K562 (cell line): ENCODE results near the gene DIRAS3. TPM values are rescaled to one million over a fixed set of nuclear protein-coding genes. Genes with fewer than 3 reads are reported as not detected.
A peak's percentile ranks its signal among the peaks of the same experiment; 100 is the strongest.

Experiments used
- ATAC-seq: fragments of 200-7000 bp; cut with Tn5 transposase; 3 replicates; pipeline ENCODE4 v1.9.1; 2020; ENCODE audit warnings: moderate library complexity
- BruUV-seq: library from RNA; stranded (reverse); fragments of 400-500 nt; replicated peaks from 2 replicates; lab custom pipeline; 2021; lab: Mats Ljungman, UMichigan
- CTCF ChIA-PET: fragments of 300-600 bp; formaldehyde crosslinking; extraction: SDS; loops from one replicate; lab custom pipeline; 2021; ENCODE audit warnings: low intra/inter-chr PET ratio; lab: Yijun Ruan, JAX
- POLR2A ChIA-PET: fragments of 300-600, 350-650 bp; sonication (Branson Sonifier 250); formaldehyde crosslinking; extraction: SDS; loops from one replicate; lab custom pipeline; 2021; ENCODE audit warnings: antibody characterized with exemption, inconsistent platforms; lab: Yijun Ruan, JAX
- DNase-seq, 4 experiments: peaks; one replicate each; pipeline versions ENCODE4 v3.0.0 to v3.0.0-alpha.2; 2011 to 2018; ENCODE audit warnings: low spot score in 3 of 4, mixed read lengths in 3 of 4; ENCODE audit errors: extremely low read depth in 1 of 4
- FAIRE-seq: peaks from 2 replicates; lab custom pipeline; 2011; peaks lifted over from hg19 to GRCh38; lab: Jason Lieb, UNC
- H2AFZ ChIP-seq: 2 replicates; pipeline ENCODE4 v1.6.0; 2011; ENCODE audit warnings: low read depth, low read length, control low read depth, inconsistent platforms
- H3K27ac ChIP-seq: fragments of 200-600 bp; 3 replicates; pipeline ENCODE4 v1.8.0; 2011; ENCODE audit warnings: low read depth, mild to moderate bottlenecking, control low read depth, inconsistent platforms, low read length, moderate library complexity, mixed read lengths; ENCODE audit errors: extremely low read depth
- H3K27me3 ChIP-seq, 2 experiments: fragments of 300-600 bp in 1 of 2; 2 replicates in 1 of 2; 3 replicates in 1 of 2; pipeline versions ENCODE4 v1.6.0 to v1.8.0; 2011; ENCODE audit warnings: inconsistent platforms in 2 of 2, low read length in 2 of 2, mild to moderate bottlenecking in 1 of 2, mixed read lengths in 1 of 2, moderate library complexity in 1 of 2; ENCODE audit not compliant: control insufficient read depth in 2 of 2, insufficient read depth in 2 of 2
- H3K36me3 ChIP-seq: fragments of 300-600 bp; 3 replicates; pipeline ENCODE4 v1.8.0; 2011; ENCODE audit warnings: mild to moderate bottlenecking, low read length, inconsistent platforms; ENCODE audit not compliant: control insufficient read depth, insufficient read depth
- H3K4me1 ChIP-seq, 2 experiments: fragments of 200-600 bp in 1 of 2; replicated peaks in 1 of 2; 2 replicates in 1 of 2; 3 replicates in 1 of 2; pipeline versions ENCODE4 v1.5.1 to v1.8.0; 2011; ENCODE audit warnings: inconsistent platforms in 2 of 2, low read length in 2 of 2, mild to moderate bottlenecking in 1 of 2, mixed read lengths in 1 of 2, moderate library complexity in 1 of 2; ENCODE audit not compliant: control insufficient read depth in 2 of 2, insufficient read depth in 2 of 2
- H3K4me2 ChIP-seq: 2 replicates; pipeline ENCODE4 v1.6.1; 2011; ENCODE audit warnings: low read length, control low read depth, inconsistent platforms, mixed read lengths; ENCODE audit not compliant: insufficient read depth
- H3K4me3 ChIP-seq: fragments of 200-600 bp; sonication (generic), shearing (Covaris generic); 2 replicates; pipeline ENCODE4 v1.5.1; 2016; ENCODE audit warnings: control low read depth, inconsistent platforms
- H3K79me2 ChIP-seq: fragments of 200-600 bp; 3 replicates; pipeline ENCODE4 v1.8.0; 2011; ENCODE audit warnings: low read length, inconsistent platforms; ENCODE audit not compliant: control insufficient read depth, insufficient read depth
- H3K9ac ChIP-seq, 2 experiments: 2 replicates each; pipeline versions ENCODE4 v1.6.0 to v1.6.1; 2011; ENCODE audit warnings: low read depth in 2 of 2, low read length in 2 of 2, control low read depth in 1 of 2, inconsistent platforms in 1 of 2, mild to moderate bottlenecking in 1 of 2, mixed read lengths in 1 of 2; ENCODE audit not compliant: insufficient read depth in 1 of 2
- H3K9me1 ChIP-seq: one replicate; pipeline ENCODE4 v1.6.0; 2011; ENCODE audit warnings: inconsistent platforms, mild to moderate bottlenecking, low read length, moderate library complexity; ENCODE audit not compliant: control insufficient read depth, insufficient read depth
- H3K9me3 ChIP-seq: replicated peaks from 2 replicates; pipeline ENCODE4 v1.5.1; 2011; ENCODE audit warnings: low read depth, low read length, inconsistent platforms; ENCODE audit not compliant: control insufficient read depth, insufficient read depth
- H4K20me1 ChIP-seq: replicated peaks from 2 replicates; pipeline ENCODE4 v1.6.1; 2011; ENCODE audit warnings: low read length, inconsistent platforms, mixed read lengths; ENCODE audit not compliant: control insufficient read depth, insufficient read depth
- MLLT1 ChIP-seq, 2 experiments: fragments of 450-650 bp; IDR thresholded peaks; 2 replicates each; pipeline ENCODE4 v1.6.1; 2016
- MXD1 ChIP-seq: fragments of 250-450 bp; sonication (Bioruptor Pico); IDR thresholded peaks from 2 replicates; pipeline ENCODE4 v1.8.0; 2021; ENCODE audit warnings: borderline replicate concordance, mild to moderate bottlenecking, moderate library complexity; ENCODE audit not compliant: poor library complexity, severe bottlenecking
- NCOA6 ChIP-seq: fragments of 450-650 bp; IDR thresholded peaks from 2 replicates; pipeline ENCODE4 v1.6.1; 2017; ENCODE audit warnings: mild to moderate bottlenecking
- NFRKB ChIP-seq: fragments of 450-650 bp; IDR thresholded peaks from 2 replicates; pipeline ENCODE4 v1.6.1; 2016; ENCODE audit warnings: low read depth
- PRDM10 ChIP-seq: fragments of 450-650 bp; IDR thresholded peaks from 2 replicates; pipeline ENCODE4 v1.6.1; 2018; ENCODE audit not compliant: partially characterized antibody
- ZBTB17 ChIP-seq: fragments of 450-650 bp; formaldehyde crosslinking; IDR thresholded peaks from 2 replicates; pipeline ENCODE4 v1.4.0; 2020; ENCODE audit warnings: mild to moderate bottlenecking
- ZNF282 ChIP-seq: sonication (generic); formaldehyde crosslinking; IDR thresholded peaks from 2 replicates; pipeline ENCODE4 v1.8.1; 2023; ENCODE audit warnings: missing genetic modification reagents
- ZNF512 ChIP-seq: IDR thresholded peaks from 2 replicates; pipeline ENCODE4 v1.6.1; 2016; ENCODE audit warnings: missing genetic modification characterization, missing compliant biosample characterization
- ZNF639 ChIP-seq, 2 experiments: fragments of 200-800 bp in 1 of 2; sonication (Bioruptor generic) in 1 of 2; sonication (generic) in 1 of 2; formaldehyde crosslinking in 1 of 2; IDR thresholded peaks in 1 of 2; conservative IDR thresholded peaks in 1 of 2; 2 replicates each; pipeline versions ENCODE4 v1.5.0 to v1.6.1; 2016 to 2020; ENCODE audit warnings: missing compliant biosample characterization in 1 of 2, missing genetic modification characterization in 1 of 2, missing genetic modification reagents in 1 of 2
- WGBS: fragments of 100-300 bp; shearing (Covaris generic); methylation state at CpG from one replicate; pipeline ENCODE4 v1.1.6; 2016; ENCODE audit warnings: low coverage, mixed read lengths; ENCODE audit not compliant: insufficient coverage; ENCODE audit errors: missing lambda C conversion rate; 5-methylcytosine and 5-hydroxymethylcytosine counted together
- in situ Hi-C: fragments of 300-500 bp; cut with MboI; formaldehyde crosslinking; loops from 4 replicates; pipeline ENCODE4 v1.15.0; 2018; ENCODE audit warnings: inconsistent platforms, mixed read lengths
- intact Hi-C: fragments of 100-400 bp; cut with micrococcal nuclease; formaldehyde crosslinking; loops from 2 replicates; pipeline ENCODE4 v1.14.2; 2022
- polyA plus RNA-seq, 8 experiments: library from polyadenylated mRNA; depleted of rRNA in 4 of 8; stranded (reverse) in 5 of 8; unstranded in 3 of 8; fragments of >200 nt; fragmentation: Nextera tagmentation in 2 of 8; fragmentation: Illumina TruSeq in 1 of 8; extraction: Ambion mirVana in 2 of 8; extraction: Trizol in 1 of 8; gene quantifications; 2 replicates each; pipeline versions ENCODE4 v1.2.1 to v1.2.3, GENCODE V29; 2011 to 2014; ENCODE audit warnings: inconsistent platforms in 1 of 8, missing spikeins in 1 of 8
- total RNA-seq, 7 experiments: library from RNA; depleted of rRNA in 6 of 7; stranded (reverse); fragments of >200 nt in 6 of 7; fragmentation: Illumina TruSeq in 2 of 7; extraction: Trizol in 2 of 7; gene quantifications; 2 replicates each; pipeline versions ENCODE4 v1.2.1 to v1.2.3, GENCODE V29; 2011 to 2021; ENCODE audit warnings: low replicate concordance in 1 of 7

DIRAS3 gene
- total and polyA plus RNA-seq, 9 of the 15 experiments (the other 6 are each of a cell fraction or from before 2014, with no cell fraction given), result 7.9 to 96.1 (median 41.7) TPM

GRCh38 chr1:68046423-68046822 lies 4.0 kb downstream of the DIRAS3 start (continued):
- TF ChIP-seq MLLT1 (IDR thresholded peaks at IDR 0.05) (no peak), MXD1 (CRISPR knock-in tag) (no peak), NFRKB (0 out of 2 replicates have a peak, but pooled peaks have one; percentile 30)

GRCh38 chr1:68045511-68046180 lies 4.8 kb downstream of the DIRAS3 start:
- ATAC-seq (peak; percentile 30), DNase-seq (no peak), FAIRE-seq (no peak)
- Histone ChIP-seq H3K27me3 (peaks cover 3 to 13% of the 10 kb centered on the region in 2 experiments; a peak in 4 of 5 replicates), H3K9me3 (no peaks in the 10 kb centered on the region), H3K4me3 (peak overlapping the region; percentile 35; the same call in 1 of the 2 replicates), H3K27ac (peak overlapping the region; percentile 49; the same call in 2 of the 3 replicates), H3K9ac (peak overlapping the region in 1 of 2 experiments; percentile 58; a peak in 3 of 4 replicates), H3K9me1 (no peaks in the 10 kb centered on the region), H3K4me1 (peaks cover 3 to 20% of the 10 kb centered on the region in 2 experiments), H3K4me2 (peak overlapping the region; percentile 57), H2AFZ (peak overlapping the region; percentile 98), H3K79me2 (no peaks in the 10 kb centered on the region), H4K20me1 (no peaks in the 10 kb centered on the region), H3K36me3 (no peaks in the 10 kb centered on the region)
- BruUV-seq, result no TSS peak
- POLR2A ChIA-PET, result interaction anchor here (0.6 to 0.8 kb wide), 2 partner anchors 69 to 183 kb away, joined by 3 read pairs; no protein-coding TSS in a partner anchor
- intact Hi-C loops, result no loop called here
- CTCF ChIA-PET, result no interaction called here
- in situ Hi-C loops, result no loop called here
- 41% methylated on average over 4 of the region's 4 CpGs for WGBS
- TF ChIP-seq ZNF282 (no peak), ZNF512 (tag) (peak; percentile 81), PRDM10 (no peak), ZNF639 (CRISPR knock-in tag; conservative IDR thresholded peaks at IDR 0.05 in 1 of 2, IDR thresholded peaks at IDR 0.05 in 1 of 2) (0 out of 4 replicates have a peak, but pooled peaks of 1 of the 2 experiments have one; percentile 40), NCOA6 (no peak), ZBTB17 (CRISPR knock-in tag) (peak; percentile 60; the same call in 1 of the 2 replicates)
